ENCODE measurements around the gene BMP5.

Gene BMP5

DNA sequence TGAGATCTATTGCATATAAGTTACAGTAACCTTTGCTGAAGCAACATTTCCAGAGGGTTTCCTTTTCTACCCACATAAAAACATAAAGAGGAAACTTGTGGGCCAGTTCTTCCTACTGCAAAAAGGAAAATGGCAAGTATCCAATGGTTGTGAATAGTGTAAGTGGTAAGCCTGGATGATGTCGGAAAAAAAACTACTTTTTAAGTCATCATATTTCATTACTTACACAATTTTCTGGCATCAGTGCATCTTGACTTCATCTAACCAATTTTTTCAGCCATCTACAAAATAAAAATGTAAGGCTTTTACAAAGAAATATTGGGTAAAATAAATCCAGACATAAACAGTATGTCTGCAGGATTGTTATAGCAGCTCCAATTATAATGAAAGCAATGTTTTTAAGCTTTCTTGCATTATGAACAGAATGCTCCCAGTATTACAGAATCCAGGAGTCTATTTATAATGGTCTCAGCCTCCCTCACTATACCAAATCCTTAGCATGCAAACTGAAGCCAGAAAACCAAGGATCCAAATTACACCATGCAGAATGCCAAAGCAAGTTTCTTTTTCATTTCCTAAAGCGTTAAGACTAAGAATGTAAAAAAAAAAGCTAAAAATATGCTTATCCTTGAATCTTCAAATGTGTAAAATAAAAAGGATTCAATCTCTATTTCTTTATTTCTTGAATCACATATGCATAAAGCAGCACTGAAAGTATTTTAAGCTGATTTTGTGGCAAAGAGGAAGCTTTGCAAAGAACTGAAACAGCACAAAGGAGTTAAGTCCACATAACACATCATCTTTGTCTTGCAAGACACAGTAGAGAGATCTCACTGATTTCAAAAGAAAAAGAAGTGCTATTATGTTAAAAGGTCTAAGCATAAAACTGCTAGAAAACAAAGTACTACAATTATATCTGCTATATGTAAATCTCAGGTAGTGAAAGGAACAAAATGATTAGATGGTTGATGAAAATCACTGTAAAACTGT, 169.6 kb downstream of the BMP5 start:
- DNase-seq: no peak

DNA sequence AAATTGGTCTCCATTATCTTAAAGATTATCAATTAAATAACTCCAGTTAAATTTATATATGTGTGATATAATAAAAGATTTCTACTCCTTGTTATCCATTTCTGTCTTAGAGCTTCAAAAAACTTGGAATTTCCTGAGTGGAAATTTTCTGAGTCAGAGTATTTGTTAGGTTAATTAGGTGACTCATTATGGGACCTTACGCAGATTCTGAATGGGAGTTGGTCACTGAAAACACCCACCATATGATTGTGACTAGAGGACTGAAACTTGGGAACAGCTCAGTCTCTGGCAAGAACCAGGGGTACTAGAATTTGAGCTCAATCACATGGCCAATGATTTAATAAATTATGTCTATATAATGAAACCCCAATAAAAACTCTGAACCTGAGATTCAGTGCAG, 171.0 kb downstream of the BMP5 start:
- DNase-seq: no peak
